Omental fat pad (tissue), 4 donors: Measurements from ENCODE around the gene PAM16. TPM values are rescaled to one million over a fixed set of nuclear protein-coding genes. Genes with fewer than 3 reads are reported as not detected.

Source experiments
- ATAC-seq: fragments of 150-250 bp; one replicate; pipeline ENCODE4 v1.9.1; 2016; ENCODE audit warnings: mild to moderate bottlenecking, moderate library complexity; ENCODE audit not compliant: low FRiP score
- DNase-seq: peaks from one replicate; pipeline ENCODE4 v3.0.0-alpha.2; 2019; ENCODE audit warnings: low spot score
- CTCF ChIP-seq, 3 donors: fragments of 450-650 bp; IDR thresholded peaks; one replicate each; pipeline ENCODE4 v1.5.1; 2016 to 2017; ENCODE audit warnings: antibody characterized with exemption in 3 of 3, mild to moderate bottlenecking in 3 of 3, moderate library complexity in 2 of 3
- total RNA-seq, 4 donors: library from RNA; depleted of rRNA; stranded (reverse); fragments of >200 nt; gene quantifications; one replicate each; pipeline ENCODE4 v1.1.0, GENCODE V29; 2016

The PAM16 gene
- total RNA-seq, 4 donors from 2014 or later: 32.7 to 53.9 (median 41.8) TPM

- no peak for ATAC-seq
- no peak for TF ChIP-seq CTCF (IDR thresholded peaks at IDR 0.05)
- DNase-seq: no peak
Measured at GRCh38 chr16:4362476-4363135, 11.5 kb upstream of the PAM16 start.

- no peak for DNase-seq
- TF ChIP-seq CTCF (IDR thresholded peaks at IDR 0.05): no peak
- no peak for ATAC-seq
Measured at GRCh38 chr16:4361944-4362311, 10.8 kb upstream of the PAM16 start.

GRCh38 chr16:4361033-4361943 lies 10.2 kb upstream of the PAM16 start:
- TF ChIP-seq CTCF (IDR thresholded peaks at IDR 0.05): no peak
- no peak for ATAC-seq
- no peak for DNase-seq

- no peak for ATAC-seq
Measured at GRCh38 chr16:4360538-4361021, 9.5 kb upstream of the PAM16 start.

GRCh38 chr16:4359914-4360313 lies 8.8 kb upstream of the PAM16 start:
- TF ChIP-seq CTCF (IDR thresholded peaks at IDR 0.05): no peak
- no peak for DNase-seq
- no peak for ATAC-seq

More at GRCh38 chr16:4360538-4361021, 9.5 kb upstream of the PAM16 start:
- no peak for TF ChIP-seq CTCF (IDR thresholded peaks at IDR 0.05)
- DNase-seq: no peak

- TF ChIP-seq CTCF (IDR thresholded peaks at IDR 0.05): peak in 1 of 3 donors; percentile 88
- peak; percentile 55 for ATAC-seq
- DNase-seq: no peak
Measured at GRCh38 chr16:4358831-4359561, 7.9 kb upstream of the PAM16 start.
